Mononuclear cell (primary cell): ENCODE data around the gene NR2C2AP. TPM values are rescaled to one million over a fixed set of nuclear protein-coding genes. Genes with fewer than 3 reads are reported as not detected.
"Not testable (repeated sequence)": the region's sequence is repeated elsewhere in the genome, so short reads cannot be mapped to it uniquely, and the experiment has no call there.

Source experiments
- H3K27me3 ChIP-seq: 2 replicates; pipeline ENCODE4 v1.6.0; 2011; ENCODE audit warnings: low read length, control low read depth; ENCODE audit not compliant: insufficient read depth
- H3K4me1 ChIP-seq: 2 replicates; pipeline ENCODE4 v1.5.1; 2011; ENCODE audit warnings: mild to moderate bottlenecking, low read length, control low read depth; ENCODE audit not compliant: insufficient read depth
- H3K4me3 ChIP-seq: 2 replicates; pipeline ENCODE4 v1.5.1; 2011; ENCODE audit warnings: mild to moderate bottlenecking, low read length, moderate library complexity
- H3K9me3 ChIP-seq: 2 replicates; pipeline ENCODE4 v1.5.1; 2011; ENCODE audit warnings: low read depth, mild to moderate bottlenecking, control low read depth, low read length
- total RNA-seq: library from RNA; depleted of rRNA; stranded (reverse); fragments of >200 nt; gene quantifications from one replicate; pipeline ENCODE4 v1.2.3, GENCODE V29; 2012

The NR2C2AP gene
- total RNA-seq, 1 donor, result 8.0 TPM

GRCh38 chr19:19224150-19224851, 21.1 kb upstream of the NR2C2AP start:
- Histone ChIP-seq H3K4me3 (no peak overlapping the region), H3K4me1 (peaks cover 11% of the 10 kb centered on the region), H3K9me3 (no peaks in the 10 kb centered on the region), H3K27me3 (peaks cover 8% of the 10 kb centered on the region)

GRCh38 chr19:19223636-19224035, 20.4 kb upstream of the NR2C2AP start:
- peaks cover 11% of the 10 kb centered on the region for H3K4me1 ChIP-seq
- no peak overlapping the region for H3K4me3 ChIP-seq
- H3K9me3 ChIP-seq, result no peaks in the 10 kb centered on the region
- peaks cover 8% of the 10 kb centered on the region for H3K27me3 ChIP-seq

- H3K27me3 ChIP-seq, result peaks cover 8% of the 10 kb centered on the region
- no peak overlapping the region for H3K4me3 ChIP-seq
- no peaks in the 10 kb centered on the region for H3K9me3 ChIP-seq
- peaks cover 11% of the 10 kb centered on the region for H3K4me1 ChIP-seq
Measured at GRCh38 chr19:19223060-19223459, 19.8 kb upstream of the NR2C2AP start.

- not testable (repeated sequence) for H3K27me3 ChIP-seq, H3K4me3 ChIP-seq, H3K9me3 ChIP-seq
- H3K4me1 ChIP-seq, result peaks cover 11% of the 10 kb centered on the region
Measured at GRCh38 chr19:19221000-19221399, 17.8 kb upstream of the NR2C2AP start.

- Histone ChIP-seq H3K4me3 (no peak overlapping the region), H3K9me3 (no peaks in the 10 kb centered on the region), H3K27me3 (peaks cover 15% of the 10 kb centered on the region), H3K4me1 (no peaks in the 10 kb centered on the region)
Measured at GRCh38 chr19:19218911-19219310, 15.7 kb upstream of the NR2C2AP start.

GRCh38 chr19:19217099-19217498, 13.9 kb upstream of the NR2C2AP start:
- Histone ChIP-seq H3K4me3 (no peak overlapping the region), H3K27me3 (peaks cover 28% of the 10 kb centered on the region), H3K4me1 (no peaks in the 10 kb centered on the region), H3K9me3 (no peaks in the 10 kb centered on the region)

- Histone ChIP-seq H3K4me1 (no peaks in the 10 kb centered on the region), H3K4me3 (no peak overlapping the region), H3K9me3 (no peaks in the 10 kb centered on the region), H3K27me3 (peaks cover 38% of the 10 kb centered on the region)
Measured at GRCh38 chr19:19215792-19216191, 12.6 kb upstream of the NR2C2AP start.

- Histone ChIP-seq H3K4me1 (no peaks in the 10 kb centered on the region), H3K27me3 (peaks cover 38% of the 10 kb centered on the region), H3K9me3 (no peaks in the 10 kb centered on the region), H3K4me3 (no peak overlapping the region)
Measured at GRCh38 chr19:19214892-19215291, 11.7 kb upstream of the NR2C2AP start.

- Histone ChIP-seq H3K27me3 (peaks cover 38% of the 10 kb centered on the region), H3K4me1 (no peaks in the 10 kb centered on the region), H3K9me3 (no peaks in the 10 kb centered on the region), H3K4me3 (no peak overlapping the region)
Measured at GRCh38 chr19:19214159-19214490, 10.9 kb upstream of the NR2C2AP start.

GRCh38 chr19:19213426-19214158, 10.4 kb upstream of the NR2C2AP start:
- Histone ChIP-seq H3K9me3 (no peaks in the 10 kb centered on the region), H3K27me3 (peaks cover 38% of the 10 kb centered on the region), H3K4me1 (no peaks in the 10 kb centered on the region), H3K4me3 (no peak overlapping the region)

- Histone ChIP-seq H3K9me3 (no peaks in the 10 kb centered on the region), H3K27me3 (peaks cover 38% of the 10 kb centered on the region), H3K4me1 (no peaks in the 10 kb centered on the region), H3K4me3 (no peak overlapping the region)
Measured at GRCh38 chr19:19212916-19213315, 9.7 kb upstream of the NR2C2AP start.

GRCh38 chr19:19211499-19212420, 8.5 kb upstream of the NR2C2AP start, which contains the start of gene NCAN:
Gene NCAN (plus strand): TSS chr19:19211958. CDS start chr19:19216954, 4,996 bp downstream.
- no peaks in the 10 kb centered on the region for H3K9me3 ChIP-seq
- H3K4me3 ChIP-seq, result no peak within 1 kb of the TSS
- peaks cover 9% of the 10 kb centered on the region for H3K4me1 ChIP-seq
- H3K27me3 ChIP-seq, result peaks cover 38% of the 10 kb centered on the region

GRCh38 chr19:19209372-19209771, 6.2 kb upstream of the NR2C2AP start:
- no peak overlapping the region for H3K4me3 ChIP-seq
- H3K9me3 ChIP-seq, result no peaks in the 10 kb centered on the region
- peaks cover 26% of the 10 kb centered on the region for H3K27me3 ChIP-seq
- H3K4me1 ChIP-seq, result peaks cover 9% of the 10 kb centered on the region

- Histone ChIP-seq H3K4me3 (no peak overlapping the region), H3K4me1 (peaks cover 14% of the 10 kb centered on the region), H3K27me3 (peaks cover 16% of the 10 kb centered on the region), H3K9me3 (no peaks in the 10 kb centered on the region)
Measured at GRCh38 chr19:19207637-19208572, 4.7 kb upstream of the NR2C2AP start.
